Activated CD4-positive, CD25-positive, alpha-beta regulatory T cell treated with anti-CD3 and anti-CD28 coated beads, Interleukin-2, amount 50 U/mL, for 72 hours (primary cell): Measurements from ENCODE around the gene CYP19A1.
"Not testable (repeated sequence)": the region's sequence is repeated elsewhere in the genome, so short reads cannot be mapped to it uniquely, and the experiment has no call there.

Experiments
- DNase-seq: peaks from one replicate; pipeline ENCODE4 v3.0.0; 2021

The CYP19A1 gene

GRCh38 chr15:51288143-51289065 lies 50.0 kb downstream of the CYP19A1 start:
- DNase-seq = no peak

- DNase-seq = no peak
Measured at GRCh38 chr15:51286816-51287215, 51.6 kb downstream of the CYP19A1 start.

- no peak for DNase-seq
Measured at GRCh38 chr15:51285399-51285798, 53.0 kb downstream of the CYP19A1 start.

GRCh38 chr15:51284871-51285270 lies 53.5 kb downstream of the CYP19A1 start:
- no peak for DNase-seq

GRCh38 chr15:51283026-51283425 lies 55.4 kb downstream of the CYP19A1 start:
- no peak for DNase-seq

GRCh38 chr15:51282241-51282640 lies 56.2 kb downstream of the CYP19A1 start:
- DNase-seq = not testable (repeated sequence)

- no peak for DNase-seq
Measured at GRCh38 chr15:51281368-51281967, 56.9 kb downstream of the CYP19A1 start.

GRCh38 chr15:51280838-51281237 lies 57.6 kb downstream of the CYP19A1 start:
- DNase-seq = no peak

GRCh38 chr15:51279391-51279790 lies 59.0 kb downstream of the CYP19A1 start:
- no peak for DNase-seq

- DNase-seq = no peak
Measured at GRCh38 chr15:51277101-51277500, 61.3 kb downstream of the CYP19A1 start.

GRCh38 chr15:51274956-51275355 lies 63.4 kb downstream of the CYP19A1 start:
- DNase-seq = no peak

GRCh38 chr15:51270706-51271105 lies 67.7 kb downstream of the CYP19A1 start:
- DNase-seq = no peak

GRCh38 chr15:51269496-51269895 lies 68.9 kb downstream of the CYP19A1 start:
- DNase-seq = no peak

GRCh38 chr15:51267703-51268083 lies 70.7 kb downstream of the CYP19A1 start:
- no peak for DNase-seq

- no peak for DNase-seq
Measured at GRCh38 chr15:51267051-51267702, 71.2 kb downstream of the CYP19A1 start.

- no peak for DNase-seq
Measured at GRCh38 chr15:51266656-51267050, 71.7 kb downstream of the CYP19A1 start.

- DNase-seq = no peak
Measured at GRCh38 chr15:51265037-51265555, 73.3 kb downstream of the CYP19A1 start.

- DNase-seq = no peak
Measured at GRCh38 chr15:51263726-51264125, 74.7 kb downstream of the CYP19A1 start.

- DNase-seq = no peak
Measured at GRCh38 chr15:51263116-51263515, 75.3 kb downstream of the CYP19A1 start.

GRCh38 chr15:51262463-51262862 lies 75.9 kb downstream of the CYP19A1 start:
- DNase-seq = no peak

- not testable (repeated sequence) for DNase-seq
Measured at GRCh38 chr15:51261113-51261512, 77.3 kb downstream of the CYP19A1 start.

GRCh38 chr15:51260202-51260601 lies 78.2 kb downstream of the CYP19A1 start:
- DNase-seq = no peak

- no peak for DNase-seq
Measured at GRCh38 chr15:51255533-51255932, 82.9 kb downstream of the CYP19A1 start.

- DNase-seq = no peak
Measured at GRCh38 chr15:51253366-51253765, 85.0 kb downstream of the CYP19A1 start.
